HG03108 (cell line): ENCODE data around the gene RAP2B.
"Not testable (repeated sequence)": the region's sequence is repeated elsewhere in the genome, so short reads cannot be mapped to it uniquely, and the experiment has no call there.

Source experiments
- ATAC-seq: cut with Tn5 transposase; IDR thresholded peaks from one replicate; pipeline ENCODE4 v1.9.1; 2021; ENCODE audit warnings: moderate library complexity; ENCODE audit not compliant: unreplicated experiment

Gene RAP2B

GRCh38 chr3:153161714-153162512, at the start of gene RAP2B:
Gene RAP2B (plus strand): TSS chr3:153162226. CDS start chr3:153162694, 468 bp downstream.
- ATAC-seq: peak; percentile 48

GRCh38 chr3:153113541-153113940, 48.5 kb upstream of the RAP2B start:
- ATAC-seq: no peak

GRCh38 chr3:153114270-153114669, 47.8 kb upstream of the RAP2B start:
- not testable (repeated sequence) for ATAC-seq

GRCh38 chr3:153115326-153115725, 46.7 kb upstream of the RAP2B start:
- no peak for ATAC-seq

GRCh38 chr3:153127788-153128187, 34.2 kb upstream of the RAP2B start:
- ATAC-seq: no peak

- no peak for ATAC-seq
Observed at GRCh38 chr3:153129426-153129825, 32.6 kb upstream of the RAP2B start.

- ATAC-seq: no peak
Observed at GRCh38 chr3:153129866-153130265, 32.2 kb upstream of the RAP2B start.

GRCh38 chr3:153130312-153130977, 31.6 kb upstream of the RAP2B start:
- peak; percentile 85 for ATAC-seq

- no peak for ATAC-seq
Observed at GRCh38 chr3:153137626-153138025, 24.4 kb upstream of the RAP2B start.

GRCh38 chr3:153138276-153139210, 23.5 kb upstream of the RAP2B start:
- peak; percentile 63 for ATAC-seq

GRCh38 chr3:153142961-153143360, 19.1 kb upstream of the RAP2B start:
- no peak for ATAC-seq

- no peak for ATAC-seq
Observed at GRCh38 chr3:153144071-153144470, 18.0 kb upstream of the RAP2B start.

- no peak for ATAC-seq
Observed at GRCh38 chr3:153144779-153145178, 17.2 kb upstream of the RAP2B start.

GRCh38 chr3:153145454-153145853, 16.6 kb upstream of the RAP2B start:
- ATAC-seq: no peak

- no peak for ATAC-seq
Observed at GRCh38 chr3:153146191-153147053, 15.6 kb upstream of the RAP2B start.

GRCh38 chr3:153150991-153151390, 11.0 kb upstream of the RAP2B start:
- ATAC-seq: no peak

GRCh38 chr3:153155786-153156185, 6.2 kb upstream of the RAP2B start:
- ATAC-seq: not testable (repeated sequence)

- ATAC-seq: no peak
Observed at GRCh38 chr3:153158189-153158588, 3.8 kb upstream of the RAP2B start.

GRCh38 chr3:153158961-153159735, 2.9 kb upstream of the RAP2B start:
- no peak for ATAC-seq
